NB4 (cell line): ENCODE data around the gene FOCAD.

Experiments
- POLR2A ChIP-seq: IDR thresholded peaks from 2 replicates; pipeline ENCODE4 v1.6.1; 2011; ENCODE audit warnings: mild to moderate bottlenecking; ENCODE audit not compliant: insufficient read length; ENCODE audit errors: extremely low read depth
- TF ChIP-seq, protein P1 (sequence below): IDR thresholded peaks from one replicate; pipeline ENCODE4 v1.5.1; 2012; ENCODE audit warnings: low read depth, low read length
- TF ChIP-seq, protein P2 (sequence below): IDR thresholded peaks from 2 replicates; pipeline ENCODE4 v1.6.1; 2011; ENCODE audit warnings: low read depth, low read length

DNA sequence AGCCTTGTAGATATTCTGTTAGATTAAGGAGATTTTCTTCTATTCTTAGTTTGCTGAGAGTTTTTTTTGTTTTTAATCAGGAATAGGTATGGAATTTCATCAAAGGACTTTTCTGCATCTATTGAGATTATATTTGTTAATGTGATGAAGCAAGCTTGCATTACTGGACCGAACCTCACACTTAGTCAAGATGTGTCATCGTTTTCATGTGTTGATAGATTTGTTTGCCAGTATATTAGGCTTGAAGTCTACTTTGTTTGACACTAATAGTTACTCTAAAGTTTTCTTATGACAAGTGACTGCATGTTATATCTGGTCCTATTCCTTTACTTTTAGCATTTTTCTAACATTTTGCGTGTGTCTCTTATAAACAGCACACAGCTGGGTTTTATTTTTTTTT, 359.8 kb downstream of the FOCAD start:
- TF ChIP-seq, protein P1, sequence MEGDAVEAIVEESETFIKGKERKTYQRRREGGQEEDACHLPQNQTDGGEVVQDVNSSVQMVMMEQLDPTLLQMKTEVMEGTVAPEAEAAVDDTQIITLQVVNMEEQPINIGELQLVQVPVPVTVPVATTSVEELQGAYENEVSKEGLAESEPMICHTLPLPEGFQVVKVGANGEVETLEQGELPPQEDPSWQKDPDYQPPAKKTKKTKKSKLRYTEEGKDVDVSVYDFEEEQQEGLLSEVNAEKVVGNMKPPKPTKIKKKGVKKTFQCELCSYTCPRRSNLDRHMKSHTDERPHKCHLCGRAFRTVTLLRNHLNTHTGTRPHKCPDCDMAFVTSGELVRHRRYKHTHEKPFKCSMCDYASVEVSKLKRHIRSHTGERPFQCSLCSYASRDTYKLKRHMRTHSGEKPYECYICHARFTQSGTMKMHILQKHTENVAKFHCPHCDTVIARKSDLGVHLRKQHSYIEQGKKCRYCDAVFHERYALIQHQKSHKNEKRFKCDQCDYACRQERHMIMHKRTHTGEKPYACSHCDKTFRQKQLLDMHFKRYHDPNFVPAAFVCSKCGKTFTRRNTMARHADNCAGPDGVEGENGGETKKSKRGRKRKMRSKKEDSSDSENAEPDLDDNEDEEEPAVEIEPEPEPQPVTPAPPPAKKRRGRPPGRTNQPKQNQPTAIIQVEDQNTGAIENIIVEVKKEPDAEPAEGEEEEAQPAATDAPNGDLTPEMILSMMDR: no peak
- TF ChIP-seq POLR2A: no peak
- TF ChIP-seq, protein P2, sequence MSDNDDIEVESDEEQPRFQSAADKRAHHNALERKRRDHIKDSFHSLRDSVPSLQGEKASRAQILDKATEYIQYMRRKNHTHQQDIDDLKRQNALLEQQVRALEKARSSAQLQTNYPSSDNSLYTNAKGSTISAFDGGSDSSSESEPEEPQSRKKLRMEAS: no peak
